DOHH2 (cell line): ENCODE data around the gene FABP7.

Experiments used
- H3F3A ChIP-seq: fragments of 200-600 bp; sonication (generic), shearing (Covaris generic); 2 replicates; pipeline ENCODE4 v1.6.0; 2016; ENCODE audit warnings: antibody characterized with exemption, mild to moderate bottlenecking; ENCODE audit not compliant: control insufficient read depth, insufficient read depth
- H3K27ac ChIP-seq: fragments of 200-600 bp; sonication (generic); 2 replicates; pipeline ENCODE4 v1.5.1; 2014; ENCODE audit warnings: low read depth, mild to moderate bottlenecking, low read length, moderate library complexity
- H3K27me3 ChIP-seq: fragments of 200-600 bp; sonication (generic); 2 replicates; pipeline ENCODE4 v1.6.1; 2014; ENCODE audit warnings: mild to moderate bottlenecking, low read length, mixed read lengths; ENCODE audit not compliant: control insufficient read depth
- H3K36me3 ChIP-seq: fragments of 200-600 bp; sonication (generic); 2 replicates; pipeline ENCODE4 v1.6.1; 2014; ENCODE audit warnings: mild to moderate bottlenecking, low read length, moderate library complexity, mixed read lengths; ENCODE audit not compliant: control insufficient read depth
- H3K4me1 ChIP-seq: fragments of 200-600 bp; sonication (generic); 2 replicates; pipeline ENCODE4 v1.6.1; 2014; ENCODE audit warnings: mild to moderate bottlenecking, low read length, mixed read lengths; ENCODE audit not compliant: control insufficient read depth
- H3K4me2 ChIP-seq: fragments of 200-600 bp; sonication (generic); 2 replicates; pipeline ENCODE4 v1.6.0; 2014; ENCODE audit warnings: mild to moderate bottlenecking, low read length, moderate library complexity
- H3K4me3 ChIP-seq: fragments of 200-600 bp; sonication (generic); 2 replicates; pipeline ENCODE4 v1.5.1; 2014; ENCODE audit warnings: mild to moderate bottlenecking, low read length, mixed read lengths
- H3K79me2 ChIP-seq: fragments of 200-600 bp; sonication (generic); 2 replicates; pipeline ENCODE4 v1.6.1; 2014; ENCODE audit warnings: mild to moderate bottlenecking, low read length, mixed read lengths; ENCODE audit not compliant: control insufficient read depth
- H3K9me2 ChIP-seq: fragments of 200-600 bp; sonication (generic); replicated peaks from 2 replicates; pipeline ENCODE4 v1.6.1; 2014; ENCODE audit warnings: mild to moderate bottlenecking, low read length, mixed read lengths; ENCODE audit not compliant: control insufficient read depth
- H3K9me3 ChIP-seq: fragments of 200-600 bp; sonication (generic); 2 replicates; pipeline ENCODE4 v1.6.1; 2014; ENCODE audit warnings: antibody characterized with exemption, low read length, mixed read lengths; ENCODE audit not compliant: control insufficient read depth, insufficient read depth
- H4K20me1 ChIP-seq: fragments of 200-600 bp; sonication (generic); 2 replicates; pipeline ENCODE4 v1.6.0; 2014; ENCODE audit warnings: low read depth, mild to moderate bottlenecking, antibody characterized with exemption, low read length, moderate library complexity; ENCODE audit not compliant: control insufficient read depth, insufficient read depth
- EZH2phosphoT487 ChIP-seq: fragments of 200-600 bp; sonication (generic); IDR thresholded peaks from 2 replicates; pipeline ENCODE4 v1.6.1; 2017; ENCODE audit warnings: borderline replicate concordance, mild to moderate bottlenecking, antibody characterized with exemption, low read length, moderate library complexity, mixed read lengths
- TF ChIP-seq, protein P1 (sequence below): fragments of 200-600 bp; sonication (generic); IDR thresholded peaks from one replicate; pipeline ENCODE4 v1.5.1; 2014; ENCODE audit warnings: antibody characterized with exemption, mild to moderate bottlenecking, low read depth, low read length; ENCODE audit not compliant: poor library complexity, severe bottlenecking

Gene FABP7

DNA sequence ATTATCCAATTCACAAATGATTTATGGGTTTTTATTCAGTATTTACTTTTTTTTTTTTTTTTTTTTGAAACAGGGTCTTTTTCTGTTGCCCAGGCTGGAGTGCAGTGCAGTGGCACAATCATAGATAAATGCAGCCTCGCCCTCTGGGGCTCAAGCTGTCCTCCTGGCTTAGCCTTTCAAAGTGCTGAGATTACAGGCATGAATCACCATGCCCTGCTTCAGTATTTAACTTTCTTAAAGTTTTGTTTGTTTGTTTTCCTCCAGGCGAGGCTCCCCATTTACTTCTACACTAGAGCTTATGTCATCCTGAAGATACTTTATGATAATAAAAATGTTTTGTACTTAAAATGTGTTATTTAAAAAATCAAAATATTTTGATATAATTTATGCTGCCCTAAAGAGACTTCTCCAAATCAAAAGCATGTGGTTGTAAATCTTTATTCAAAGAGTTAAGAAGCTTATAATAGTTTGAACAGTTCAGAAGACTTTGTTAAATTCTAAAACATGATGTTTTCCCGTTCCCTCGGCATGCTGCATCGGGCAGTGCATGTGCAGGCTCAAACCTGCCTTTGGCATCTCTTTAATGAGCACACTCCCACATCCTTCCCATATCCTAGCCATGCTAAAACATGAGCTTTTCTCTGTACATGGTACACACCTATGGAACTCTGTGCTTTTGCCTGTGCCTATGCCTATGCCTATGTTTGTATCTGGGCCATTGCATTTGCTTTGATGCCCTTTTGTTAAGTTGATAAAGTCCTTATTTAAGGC, 20.6 kb downstream of the FABP7 start:
- TF ChIP-seq, protein P1, sequence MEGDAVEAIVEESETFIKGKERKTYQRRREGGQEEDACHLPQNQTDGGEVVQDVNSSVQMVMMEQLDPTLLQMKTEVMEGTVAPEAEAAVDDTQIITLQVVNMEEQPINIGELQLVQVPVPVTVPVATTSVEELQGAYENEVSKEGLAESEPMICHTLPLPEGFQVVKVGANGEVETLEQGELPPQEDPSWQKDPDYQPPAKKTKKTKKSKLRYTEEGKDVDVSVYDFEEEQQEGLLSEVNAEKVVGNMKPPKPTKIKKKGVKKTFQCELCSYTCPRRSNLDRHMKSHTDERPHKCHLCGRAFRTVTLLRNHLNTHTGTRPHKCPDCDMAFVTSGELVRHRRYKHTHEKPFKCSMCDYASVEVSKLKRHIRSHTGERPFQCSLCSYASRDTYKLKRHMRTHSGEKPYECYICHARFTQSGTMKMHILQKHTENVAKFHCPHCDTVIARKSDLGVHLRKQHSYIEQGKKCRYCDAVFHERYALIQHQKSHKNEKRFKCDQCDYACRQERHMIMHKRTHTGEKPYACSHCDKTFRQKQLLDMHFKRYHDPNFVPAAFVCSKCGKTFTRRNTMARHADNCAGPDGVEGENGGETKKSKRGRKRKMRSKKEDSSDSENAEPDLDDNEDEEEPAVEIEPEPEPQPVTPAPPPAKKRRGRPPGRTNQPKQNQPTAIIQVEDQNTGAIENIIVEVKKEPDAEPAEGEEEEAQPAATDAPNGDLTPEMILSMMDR = no peak
- no peak for TF ChIP-seq EZH2phosphoT487
- H3K4me1 ChIP-seq = no peaks in the 10 kb centered on the region
- no peak overlapping the region for H3K4me3 ChIP-seq
- H3K79me2 ChIP-seq = no peaks in the 10 kb centered on the region
- no peak overlapping the region for H3K27ac ChIP-seq
- H3F3A ChIP-seq = no peaks in the 10 kb centered on the region
- no peaks in the 10 kb centered on the region for H4K20me1 ChIP-seq
- H3K4me2 ChIP-seq = no peak overlapping the region
- no peaks in the 10 kb centered on the region for H3K36me3 ChIP-seq
- no peaks in the 10 kb centered on the region for H3K27me3 ChIP-seq
- no peaks in the 10 kb centered on the region for H3K9me3 ChIP-seq
- no peaks in the 10 kb centered on the region for H3K9me2 ChIP-seq

DNA sequence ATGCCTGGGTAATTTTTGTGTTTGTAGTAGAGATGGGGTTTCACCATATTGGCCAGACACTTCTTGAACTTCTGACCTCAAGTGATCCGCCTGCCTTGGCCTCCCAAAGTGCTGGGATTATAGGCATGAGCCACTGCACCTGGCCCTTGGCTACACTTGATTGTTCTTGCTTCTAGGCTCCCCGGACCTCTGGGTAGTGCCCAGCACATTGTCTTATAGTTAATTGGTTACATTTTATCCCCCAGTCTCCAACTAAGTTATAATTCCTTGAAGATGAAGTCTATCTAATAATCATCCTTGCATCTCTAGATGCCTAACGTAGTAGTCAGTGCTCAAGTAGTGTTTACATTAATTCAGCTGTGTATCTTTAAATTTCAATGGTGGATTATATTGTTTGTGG, 21.4 kb downstream of the FABP7 start:
- TF ChIP-seq, protein P1 = no peak
- no peak for TF ChIP-seq EZH2phosphoT487
- Histone ChIP-seq H3K27ac (no peak overlapping the region), H3K27me3 (no peaks in the 10 kb centered on the region), H3K4me1 (no peaks in the 10 kb centered on the region), H3K36me3 (no peaks in the 10 kb centered on the region), H3K4me2 (no peak overlapping the region), H3K9me3 (no peaks in the 10 kb centered on the region), H3K9me2 (no peaks in the 10 kb centered on the region), H3K79me2 (no peaks in the 10 kb centered on the region), H3F3A (no peaks in the 10 kb centered on the region), H4K20me1 (no peaks in the 10 kb centered on the region), H3K4me3 (no peak overlapping the region)

DNA sequence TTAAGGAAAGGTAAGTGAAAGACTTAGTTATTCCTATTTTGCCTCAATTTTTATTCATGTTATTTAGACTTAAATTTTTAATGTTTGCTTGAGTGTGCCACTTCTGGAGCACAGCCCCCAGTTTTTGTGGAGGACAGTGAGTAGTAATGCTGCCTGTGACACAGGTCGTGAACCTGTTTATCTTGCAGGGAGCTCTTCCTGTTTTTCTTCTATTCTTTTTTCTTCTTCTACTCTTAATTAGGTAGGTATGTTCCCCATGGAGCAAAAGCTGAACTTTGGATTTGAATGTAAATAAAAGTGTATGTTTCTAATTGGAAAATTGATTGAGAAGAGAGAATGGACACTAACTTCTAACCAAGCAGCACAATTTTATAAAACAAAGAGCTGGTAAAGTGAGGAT, 21.9 kb downstream of the FABP7 start:
- no peaks in the 10 kb centered on the region for H4K20me1 ChIP-seq
- H3K4me1 ChIP-seq = no peaks in the 10 kb centered on the region
- no peak overlapping the region for H3K27ac ChIP-seq
- TF ChIP-seq, protein P1 = no peak
- TF ChIP-seq EZH2phosphoT487 = no peak
- H3K4me2 ChIP-seq = no peak overlapping the region
- H3K79me2 ChIP-seq = no peaks in the 10 kb centered on the region
- no peaks in the 10 kb centered on the region for H3F3A ChIP-seq
- H3K4me3 ChIP-seq = no peak overlapping the region
- no peaks in the 10 kb centered on the region for H3K9me3 ChIP-seq
- no peaks in the 10 kb centered on the region for H3K36me3 ChIP-seq
- no peaks in the 10 kb centered on the region for H3K27me3 ChIP-seq
- no peaks in the 10 kb centered on the region for H3K9me2 ChIP-seq
